HepG2 (cell line): ENCODE measurements around the gene TXNL4A. TPM values are rescaled to one million over a fixed set of nuclear protein-coding genes. Genes with fewer than 3 reads are reported as not detected.

Experiments used
- CENPX ChIP-seq: sonication (generic); formaldehyde crosslinking; IDR thresholded peaks from 2 replicates; pipeline ENCODE4 v1.9.0; 2021; ENCODE audit warnings: mild to moderate bottlenecking, missing genetic modification reagents, moderate library complexity
- CHCHD3 ChIP-seq: sonication (generic); formaldehyde crosslinking; IDR thresholded peaks from 2 replicates; pipeline ENCODE4 v1.8.0; 2022; ENCODE audit warnings: mild to moderate bottlenecking, missing genetic modification reagents, moderate library complexity
- DRAP1 ChIP-seq: IDR thresholded peaks from 2 replicates; pipeline ENCODE4 v1.6.1; 2016; ENCODE audit warnings: missing genetic modification reagents, missing compliant biosample characterization
- ETS1 ChIP-seq: sonication (generic); formaldehyde crosslinking; IDR thresholded peaks from 2 replicates; pipeline ENCODE4 v1.4.0; 2020; ENCODE audit warnings: missing genetic modification reagents
- GPBP1L1 ChIP-seq: sonication (generic); formaldehyde crosslinking; IDR thresholded peaks from 2 replicates; pipeline ENCODE4 v1.5.0; 2020; ENCODE audit warnings: mild to moderate bottlenecking, missing genetic modification reagents
- GTF2F1 ChIP-seq: fragments of 150-350 bp; IDR thresholded peaks from 2 replicates; pipeline ENCODE4 v1.6.1; 2014; ENCODE audit warnings: low read length
- HINFP ChIP-seq: sonication (generic); formaldehyde crosslinking; IDR thresholded peaks from 2 replicates; pipeline ENCODE4 v1.4.0; 2020; ENCODE audit warnings: low read depth, mild to moderate bottlenecking, missing genetic modification reagents
- HNF4G ChIP-seq, 2 experiments: sonication (generic) in 1 of 2; formaldehyde crosslinking in 1 of 2; IDR thresholded peaks; 2 replicates each; pipeline versions ENCODE4 v1.4.0 to v1.6.1; 2011 to 2020; ENCODE audit warnings: borderline replicate concordance in 2 of 2, low read depth in 2 of 2, mild to moderate bottlenecking in 2 of 2, low read length in 1 of 2, missing genetic modification reagents in 1 of 2, moderate library complexity in 1 of 2
- HOXD1 ChIP-seq: sonication (generic); formaldehyde crosslinking; IDR thresholded peaks from 2 replicates; pipeline ENCODE4 v1.5.0; 2020; ENCODE audit warnings: missing genetic modification reagents
- IRX3 ChIP-seq: sonication (generic); formaldehyde crosslinking; IDR thresholded peaks from 2 replicates; pipeline ENCODE4 v1.8.1; 2023; ENCODE audit warnings: mild to moderate bottlenecking, low read depth, missing genetic modification reagents, borderline replicate concordance
- NFKB2 ChIP-seq: sonication (generic); formaldehyde crosslinking; IDR thresholded peaks from 2 replicates; pipeline ENCODE4 v1.4.0; 2020; ENCODE audit warnings: missing genetic modification reagents, borderline replicate concordance
- PREB ChIP-seq: sonication (generic); formaldehyde crosslinking; IDR thresholded peaks from 2 replicates; pipeline ENCODE4 v1.4.0; 2020; ENCODE audit warnings: missing genetic modification reagents
- SOX6 ChIP-seq, 2 experiments: fragments of 450-650 bp in 1 of 2; sonication (generic) in 1 of 2; formaldehyde crosslinking in 1 of 2; IDR thresholded peaks; 2 replicates each; pipeline versions ENCODE4 v1.4.0 to v1.6.1; 2017 to 2020; ENCODE audit warnings: antibody characterized with exemption in 1 of 2, mild to moderate bottlenecking in 1 of 2, missing genetic modification reagents in 1 of 2
- TAF15 ChIP-seq: fragments of 200-400 bp; formaldehyde crosslinking; IDR thresholded peaks from one replicate; pipeline ENCODE4 v1.6.1; 2018; ENCODE audit warnings: mild to moderate bottlenecking, low read depth, low read length; ENCODE audit not compliant: poor library complexity, severe bottlenecking
- ZNF101 ChIP-seq: sonication (generic); formaldehyde crosslinking; IDR thresholded peaks from 2 replicates; pipeline ENCODE4 v1.4.0; 2020; ENCODE audit warnings: mild to moderate bottlenecking, low read depth, missing genetic modification reagents, borderline replicate concordance
- ZNF251 ChIP-seq: sonication (generic); formaldehyde crosslinking; IDR thresholded peaks from 2 replicates; pipeline ENCODE4 v1.9.0; 2021; ENCODE audit warnings: mild to moderate bottlenecking, missing genetic modification reagents
- ZNF3 ChIP-seq: IDR thresholded peaks from 2 replicates; pipeline ENCODE4 v1.7.0; 2017; ENCODE audit warnings: inconsistent platforms
- ZNF331 ChIP-seq: sonication (generic); formaldehyde crosslinking; IDR thresholded peaks from 2 replicates; pipeline ENCODE4 v1.4.0; 2020; ENCODE audit warnings: missing genetic modification reagents
- ZNF33B ChIP-seq: sonication (generic); formaldehyde crosslinking; IDR thresholded peaks from 2 replicates; pipeline ENCODE4 v1.5.1; 2020; ENCODE audit warnings: mild to moderate bottlenecking, missing genetic modification reagents
- ZNF484 ChIP-seq: sonication (generic); formaldehyde crosslinking; IDR thresholded peaks from 2 replicates; pipeline ENCODE4 v1.5.1; 2020; ENCODE audit warnings: mild to moderate bottlenecking, low read depth, missing genetic modification reagents, borderline replicate concordance
- ZNF589 ChIP-seq: sonication (generic); formaldehyde crosslinking; conservative IDR thresholded peaks from 2 replicates; pipeline ENCODE4 v1.8.0; 2022; ENCODE audit warnings: mild to moderate bottlenecking, moderate library complexity, missing genetic modification reagents
- ZNF768 ChIP-seq: sonication (generic); formaldehyde crosslinking; IDR thresholded peaks from 2 replicates; pipeline ENCODE4 v1.4.0; 2020; ENCODE audit warnings: missing genetic modification reagents
- ZNF792 ChIP-seq: IDR thresholded peaks from 2 replicates; pipeline ENCODE4 v1.6.1; 2016
- ZSCAN12 ChIP-seq: sonication (generic); formaldehyde crosslinking; IDR thresholded peaks from 2 replicates; pipeline ENCODE4 v1.9.0; 2021; ENCODE audit warnings: mild to moderate bottlenecking, missing genetic modification reagents
- polyA plus RNA-seq, 8 experiments: library from polyadenylated mRNA; depleted of rRNA in 3 of 8; stranded (reverse) in 7 of 8; unstranded in 1 of 8; fragments of >200 nt; fragmentation: Illumina TruSeq in 4 of 8; extraction: Trizol in 4 of 8; gene quantifications; 2 replicates each; pipeline versions ENCODE4 v1.2.1 to v1.2.3, GENCODE V29; 2011 to 2016; ENCODE audit warnings: low read depth in 4 of 8, missing spikeins in 1 of 8, mixed read lengths in 1 of 8; ENCODE audit not compliant: insufficient read depth in 1 of 8
- total RNA-seq, 5 experiments: library from RNA; depleted of rRNA; stranded (reverse); fragments of >200 nt; fragmentation: Illumina TruSeq; extraction: Trizol; gene quantifications; 2 replicates each; pipeline ENCODE4 v1.2.3, GENCODE V29; 2016; ENCODE audit warnings: low read depth in 1 of 5

TXNL4A gene
- total and polyA plus RNA-seq, 2 of the 13 experiments (the other 11 are each of a cell fraction or from before 2014, with no cell fraction given) = 172 to 202 TPM

GRCh38 chr18:79934311-79935097 lies 53.9 kb downstream of the TXNL4A start (continued):
- no peak for TF ChIP-seq GPBP1L1 (CRISPR knock-in tag)
- no peak for TF ChIP-seq ZSCAN12 (CRISPR knock-in tag)
- peak; percentile 70; the same call in 1 of the 2 replicates for TF ChIP-seq DRAP1
- no peak for TF ChIP-seq CENPX (CRISPR knock-in tag)
- no peak for TF ChIP-seq PREB (CRISPR knock-in tag)
- no peak for TF ChIP-seq CHCHD3 (CRISPR knock-in tag)
- no peak; the same call in 1 of the 2 replicates for TF ChIP-seq ZNF768 (CRISPR knock-in tag)
- TF ChIP-seq NFKB2 (CRISPR knock-in tag) = no peak
- peak; percentile 62; the same call in 1 of the 2 replicates for TF ChIP-seq ZNF331 (CRISPR knock-in tag)
- no peak for TF ChIP-seq ZNF251
- TF ChIP-seq GTF2F1 = no peak
- TF ChIP-seq ZNF484 = no peak
- TF ChIP-seq ZNF101 (CRISPR knock-in tag) = no peak
- TF ChIP-seq IRX3 = no peak
- TF ChIP-seq ZNF3 (CRISPR knock-in tag) = no peak
- TF ChIP-seq HNF4G (IDR thresholded peaks at IDR 0.05; ENCODE audit: borderline replicate concordance, low read depth, low read length) = peak; percentile 100
- TF ChIP-seq HNF4G (CRISPR knock-in tag; IDR thresholded peaks at IDR 0.05; ENCODE audit: borderline replicate concordance, low read depth) = peak; percentile 99
- no peak for TF ChIP-seq TAF15
- 0 out of 2 replicates have a peak, but pooled peaks have one; percentile 19 for TF ChIP-seq ZNF792 (CRISPR knock-in tag)
- TF ChIP-seq SOX6 (IDR thresholded peaks at IDR 0.05) = no peak
- peak; percentile 93 for TF ChIP-seq SOX6 (CRISPR knock-in tag; IDR thresholded peaks at IDR 0.05)
- TF ChIP-seq ETS1 (CRISPR knock-in tag) = no peak
- TF ChIP-seq HINFP (CRISPR knock-in tag) = peak; percentile 51
- peak; percentile 69; the same call in 1 of the 2 replicates for TF ChIP-seq ZNF33B (CRISPR knock-in tag)
- 0 out of 2 replicates have a peak, but pooled peaks have one; percentile 12 for TF ChIP-seq HOXD1 (CRISPR knock-in tag)
- TF ChIP-seq ZNF589 (CRISPR knock-in tag) = no peak; the same call in 1 of the 2 replicates
